Transverse colon (tissue), 4 donors: ENCODE measurements around the gene NEURL1.

Source experiments
- CTCF ChIP-seq, 5 experiments: fragments of 200-600 bp in 3 of 5; fragments of 450-650 bp in 2 of 5; sonication (generic) in 3 of 5; IDR thresholded peaks; 1 replicate in 2 of 5; 2 replicates in 3 of 5; pipeline ENCODE4 v1.5.1; 2016 to 2017; ENCODE audit warnings: antibody characterized with exemption in 5 of 5, inconsistent platforms in 3 of 5, mild to moderate bottlenecking in 2 of 5, moderate library complexity in 1 of 5
- POLR2A ChIP-seq: fragments of 450-650 bp; IDR thresholded peaks from one replicate; pipeline ENCODE4 v1.6.1; 2016; ENCODE audit warnings: antibody characterized with exemption, mild to moderate bottlenecking, moderate library complexity
- POLR2AphosphoS5 ChIP-seq, 3 donors: sonication (generic); formaldehyde crosslinking; IDR thresholded peaks; one replicate each; pipeline ENCODE4 v1.6.1; 2016; ENCODE audit warnings: antibody characterized with exemption in 3 of 3

GRCh38 chr10:103602028-103602851 is 108.7 kb downstream of the NEURL1 start:
- TF ChIP-seq POLR2AphosphoS5 (IDR thresholded peaks at IDR 0.05) (no peak), CTCF (IDR thresholded peaks at IDR 0.05) (no peak), POLR2A (no peak)
